Endothelial cell of umbilical vein (primary cell): ENCODE results near the gene INO80C. TPM values are rescaled to one million over a fixed set of nuclear protein-coding genes. Genes with fewer than 3 reads are reported as not detected.

ENCODE experiments used
- BruUV-seq: library from RNA; stranded (reverse); fragments of 400-500 nt; replicated peaks from 2 replicates; lab custom pipeline; 2021; lab: Mats Ljungman, UMichigan
- CTCF ChIA-PET: fragments of 300-600, 350-600 bp; sonication (Branson Sonifier 250); formaldehyde crosslinking; loops from one replicate; lab custom pipeline; 2021; ENCODE audit warnings: antibody characterized with exemption, inconsistent platforms; lab: Charles Lee
- POLR2A ChIA-PET: fragments of 300-600, 350-600 bp; sonication (Branson Sonifier 250); formaldehyde crosslinking; loops from one replicate; lab custom pipeline; 2021; ENCODE audit warnings: antibody characterized with exemption, inconsistent platforms; lab: Charles Lee
- DNase-seq: peaks from one replicate; pipeline ENCODE4 v3.0.0-alpha.2; 2011; ENCODE audit warnings: low read depth, low spot score
- FAIRE-seq: peaks from 2 replicates; lab custom pipeline; 2011; peaks lifted over from hg19 to GRCh38; lab: Jason Lieb, UNC
- H2AFZ ChIP-seq: 2 replicates; pipeline ENCODE4 v1.6.0; 2012; ENCODE audit warnings: low read depth, low read length, control low read depth, inconsistent platforms
- H3K27ac ChIP-seq: 2 replicates; pipeline ENCODE4 v1.5.1; 2011; ENCODE audit warnings: low read depth, mild to moderate bottlenecking, control low read depth, low read length, moderate library complexity; ENCODE audit not compliant: insufficient read depth
- H3K27me3 ChIP-seq, 2 experiments: 2 replicates each; pipeline versions ENCODE4 v1.6.0 to v1.6.1; 2011; ENCODE audit warnings: low read length in 2 of 2, mixed read lengths in 1 of 2; ENCODE audit not compliant: control insufficient read depth in 2 of 2, insufficient read depth in 2 of 2
- H3K36me3 ChIP-seq, 2 experiments: 2 replicates in 1 of 2; 3 replicates in 1 of 2; pipeline ENCODE4 v1.5.1; 2011; ENCODE audit warnings: low read length in 2 of 2, mild to moderate bottlenecking in 1 of 2, moderate library complexity in 1 of 2; ENCODE audit not compliant: control insufficient read depth in 2 of 2, insufficient read depth in 2 of 2; ENCODE audit errors: extremely low read depth in 1 of 2
- H3K4me1 ChIP-seq: 3 replicates; pipeline ENCODE4 v1.5.1; 2011; ENCODE audit warnings: mild to moderate bottlenecking, low read length; ENCODE audit not compliant: control insufficient read depth, insufficient read depth; ENCODE audit errors: extremely low read depth
- H3K4me2 ChIP-seq: 2 replicates; pipeline ENCODE4 v1.6.1; 2011; ENCODE audit warnings: low read length, control low read depth, mixed read lengths; ENCODE audit not compliant: insufficient read depth
- H3K4me3 ChIP-seq, 3 experiments: fragments of 200-600 bp in 1 of 3; sonication (generic), shearing (Covaris generic) in 1 of 3; replicated peaks in 1 of 3; 2 replicates each; pipeline ENCODE4 v1.5.1; 2011 to 2016; ENCODE audit warnings: control low read depth in 3 of 3, low read length in 3 of 3, mild to moderate bottlenecking in 2 of 3, inconsistent platforms in 1 of 3, low read depth in 1 of 3, moderate library complexity in 1 of 3; ENCODE audit not compliant: insufficient read depth in 1 of 3
- H3K79me2 ChIP-seq: 2 replicates; pipeline ENCODE4 v1.6.0; 2012; ENCODE audit warnings: low read length, inconsistent platforms; ENCODE audit not compliant: control insufficient read depth, insufficient read depth
- H3K9ac ChIP-seq: replicated peaks from 2 replicates; pipeline ENCODE3; 2011; ENCODE audit warnings: low read length, control low read depth; ENCODE audit not compliant: insufficient read depth; ENCODE audit errors: extremely low read depth
- H3K9me1 ChIP-seq: replicated peaks from 3 replicates; pipeline ENCODE4 v1.6.0; 2011; ENCODE audit warnings: mild to moderate bottlenecking, low read length; ENCODE audit not compliant: control insufficient read depth, insufficient read depth; ENCODE audit errors: extremely low read depth
- H3K9me3 ChIP-seq: replicated peaks from 2 replicates; pipeline ENCODE4 v1.5.1; 2012; ENCODE audit warnings: low read length, inconsistent platforms; ENCODE audit not compliant: control insufficient read depth, insufficient read depth
- H4K20me1 ChIP-seq: replicated peaks from 2 replicates; pipeline ENCODE3; 2011; ENCODE audit warnings: mild to moderate bottlenecking, low read length; ENCODE audit not compliant: control insufficient read depth, insufficient read depth; ENCODE audit errors: extremely low read depth
- EZH2 ChIP-seq: IDR thresholded peaks from 2 replicates; pipeline ENCODE4 v1.6.1; 2012; ENCODE audit warnings: borderline replicate concordance, low read depth, mild to moderate bottlenecking, moderate library complexity, low read length, inconsistent platforms; ENCODE audit not compliant: severe bottlenecking
- FOS ChIP-seq: IDR thresholded peaks from 2 replicates; pipeline ENCODE4 v1.6.1; 2011; ENCODE audit warnings: mild to moderate bottlenecking, low read length, moderate library complexity, borderline replicate concordance; ENCODE audit not compliant: insufficient read depth
- GATA2 ChIP-seq: IDR thresholded peaks from 2 replicates; pipeline ENCODE4 v1.7.0; 2011; ENCODE audit warnings: low read depth, mild to moderate bottlenecking, moderate library complexity, mixed read lengths, low read length; ENCODE audit not compliant: insufficient read length, insufficient read depth
- JUN ChIP-seq: IDR thresholded peaks from 2 replicates; pipeline ENCODE4 v1.6.1; 2011; ENCODE audit warnings: borderline replicate concordance, low read depth; ENCODE audit not compliant: insufficient read length, insufficient read depth
- MYC ChIP-seq: IDR thresholded peaks from one replicate; pipeline ENCODE4 v1.6.1; 2011; ENCODE audit warnings: mild to moderate bottlenecking, low read depth, low read length
- POLR2A ChIP-seq: IDR thresholded peaks from 2 replicates; pipeline ENCODE4 v1.6.1; 2012; ENCODE audit warnings: low read depth, mild to moderate bottlenecking, control low read depth, low read length
- POLR2AphosphoS5 ChIP-seq: IDR thresholded peaks from 2 replicates; pipeline ENCODE4 v1.6.1; 2012; ENCODE audit warnings: low read depth, mild to moderate bottlenecking, control low read depth, low read length, moderate library complexity; ENCODE audit not compliant: insufficient read depth
- dilution Hi-C: fragments of 300-500 bp; cut with MboI; formaldehyde crosslinking; loops from one replicate; pipeline ENCODE4 v1.15.0; 2019; ENCODE audit warnings: low sequenced_read_pairs; ENCODE audit not compliant: extremely low pct_ligation_motif_present
- intact Hi-C: fragments of 100-400 bp; cut with micrococcal nuclease; formaldehyde crosslinking; loops from one replicate; pipeline ENCODE4 v1.10.0; 2022
- polyA plus RNA-seq, 4 experiments: library from polyadenylated mRNA; depleted of rRNA in 3 of 4; stranded (reverse) in 3 of 4; unstranded in 1 of 4; fragments of >200 nt; gene quantifications; 2 replicates each; pipeline versions ENCODE4 v1.2.1 to v1.2.3, GENCODE V29; 2011 to 2012; ENCODE audit warnings: missing spikeins in 1 of 4
- total RNA-seq: library from RNA; stranded (reverse); gene quantifications from 2 replicates; pipeline ENCODE4 v1.2.3, GENCODE V29; 2021
- TF ChIP-seq, protein P1 (sequence below): IDR thresholded peaks from 2 replicates; pipeline ENCODE4 v1.6.1; 2011; ENCODE audit not compliant: insufficient read depth, insufficient read length
- TF ChIP-seq, protein P2 (sequence below), 2 donors: IDR thresholded peaks; 1 replicate in 1 of 2; 2 replicates in 1 of 2; pipeline ENCODE4 v1.5.1; 2011; ENCODE audit warnings: low read length in 2 of 2, mild to moderate bottlenecking in 2 of 2, moderate library complexity in 2 of 2, control low read depth in 1 of 2, inconsistent platforms in 1 of 2, low read depth in 1 of 2; ENCODE audit not compliant: insufficient read depth in 1 of 2; ENCODE audit errors: extremely low read depth in 1 of 2

Gene INO80C
- total and polyA plus RNA-seq, 2 donors (not counting 3 experiments of a cell fraction or from before 2014, with no cell fraction given), result 43.4 to 56.0 TPM

- CTCF ChIA-PET, result interaction anchor here (0.8 to 1.2 kb wide), 4 partner anchors 9 to 135 kb away, joined by 3 to 5 read pairs (median 3); no protein-coding TSS in a partner anchor
These were observed 23.4 kb upstream of the INO80C start for GRCh38 chr18:35521133-35521532.

More at GRCh38 chr18:35521133-35521532, 23.4 kb upstream of the INO80C start:
- H3K4me3 ChIP-seq, result no peak overlapping the region
- H3K4me1 ChIP-seq, result no peaks in the 10 kb centered on the region
- FAIRE-seq (no peak), DNase-seq (no peak)
- TF ChIP-seq, protein P1, sequence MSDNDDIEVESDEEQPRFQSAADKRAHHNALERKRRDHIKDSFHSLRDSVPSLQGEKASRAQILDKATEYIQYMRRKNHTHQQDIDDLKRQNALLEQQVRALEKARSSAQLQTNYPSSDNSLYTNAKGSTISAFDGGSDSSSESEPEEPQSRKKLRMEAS, result no peak
- TF ChIP-seq POLR2AphosphoS5, result no peak
- no peak for TF ChIP-seq MYC
- no peak for TF ChIP-seq JUN
- no peak for TF ChIP-seq FOS
- TF ChIP-seq POLR2A, result no peak
- TF ChIP-seq GATA2, result no peak
- no peak for TF ChIP-seq EZH2
- TF ChIP-seq, protein P2, sequence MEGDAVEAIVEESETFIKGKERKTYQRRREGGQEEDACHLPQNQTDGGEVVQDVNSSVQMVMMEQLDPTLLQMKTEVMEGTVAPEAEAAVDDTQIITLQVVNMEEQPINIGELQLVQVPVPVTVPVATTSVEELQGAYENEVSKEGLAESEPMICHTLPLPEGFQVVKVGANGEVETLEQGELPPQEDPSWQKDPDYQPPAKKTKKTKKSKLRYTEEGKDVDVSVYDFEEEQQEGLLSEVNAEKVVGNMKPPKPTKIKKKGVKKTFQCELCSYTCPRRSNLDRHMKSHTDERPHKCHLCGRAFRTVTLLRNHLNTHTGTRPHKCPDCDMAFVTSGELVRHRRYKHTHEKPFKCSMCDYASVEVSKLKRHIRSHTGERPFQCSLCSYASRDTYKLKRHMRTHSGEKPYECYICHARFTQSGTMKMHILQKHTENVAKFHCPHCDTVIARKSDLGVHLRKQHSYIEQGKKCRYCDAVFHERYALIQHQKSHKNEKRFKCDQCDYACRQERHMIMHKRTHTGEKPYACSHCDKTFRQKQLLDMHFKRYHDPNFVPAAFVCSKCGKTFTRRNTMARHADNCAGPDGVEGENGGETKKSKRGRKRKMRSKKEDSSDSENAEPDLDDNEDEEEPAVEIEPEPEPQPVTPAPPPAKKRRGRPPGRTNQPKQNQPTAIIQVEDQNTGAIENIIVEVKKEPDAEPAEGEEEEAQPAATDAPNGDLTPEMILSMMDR (IDR thresholded peaks at IDR 0.05; ENCODE audit: extremely low read depth in 1 of 2, insufficient read depth in 1 of 2, low read depth in 1 of 2, low read length in 2 of 2), result no peak
- no peak overlapping the region for H3K27ac ChIP-seq
- POLR2A ChIA-PET, result no interaction called here
- intact Hi-C loops (no loop called here), dilution Hi-C loops (no loop called here)
- H3K36me3 ChIP-seq, result no peaks in the 10 kb centered on the region
- H2AFZ ChIP-seq, result no peak overlapping the region
- H4K20me1 ChIP-seq, result no peaks in the 10 kb centered on the region
- no peaks in the 10 kb centered on the region for H3K9me1 ChIP-seq
- H3K4me2 ChIP-seq, result no peak overlapping the region
- no peaks in the 10 kb centered on the region for H3K79me2 ChIP-seq
- H3K9me3 ChIP-seq, result no peaks in the 10 kb centered on the region
- BruUV-seq, result no TSS peak
- no peak overlapping the region for H3K9ac ChIP-seq
- H3K27me3 ChIP-seq, result no peaks in the 10 kb centered on the region
